HG03025 (cell line): ENCODE measurements around the gene GLTP.

Source experiments
- ATAC-seq: cut with Tn5 transposase; IDR thresholded peaks from one replicate; pipeline ENCODE4 v1.9.1; 2021; ENCODE audit warnings: mild to moderate bottlenecking, moderate library complexity; ENCODE audit not compliant: unreplicated experiment, low FRiP score

Gene GLTP

DNA sequence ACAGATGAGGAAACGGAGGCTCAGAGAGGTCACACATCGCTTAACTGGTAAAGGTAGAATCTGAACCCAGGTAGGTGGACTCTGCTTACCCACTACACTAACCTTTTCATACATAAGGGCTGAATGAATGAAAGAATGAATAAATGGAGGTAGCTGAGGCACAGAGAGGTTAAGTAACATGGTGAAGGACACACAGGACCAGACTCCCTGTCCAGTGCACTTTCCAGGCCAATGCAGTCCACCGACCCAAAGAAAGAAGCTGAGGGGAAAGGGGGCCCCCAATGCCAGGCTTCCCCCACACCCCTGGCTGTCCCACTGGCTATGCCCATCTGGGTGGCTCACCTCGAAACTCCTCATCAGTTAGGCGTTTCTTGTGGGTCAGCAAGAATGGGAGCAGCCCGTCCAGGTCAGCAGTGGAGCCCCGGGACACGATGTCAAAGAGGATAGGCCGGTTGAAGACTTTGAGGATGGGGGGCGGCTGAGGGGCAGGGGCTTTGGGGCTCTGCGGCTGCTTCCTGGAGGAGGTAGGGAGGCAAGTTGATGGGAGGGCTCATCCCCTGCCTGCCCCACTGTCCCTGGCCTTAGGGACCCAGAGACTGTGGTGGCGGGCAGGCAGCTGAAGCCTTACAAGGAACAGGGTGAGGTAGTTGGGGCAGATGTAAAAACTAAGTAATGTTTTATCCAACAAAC lies 72.2 kb downstream of the GLTP start:
- ATAC-seq, result no peak

GRCh38 chr12:109804820-109805761 lies 75.2 kb downstream of the GLTP start:
- no peak for ATAC-seq

DNA sequence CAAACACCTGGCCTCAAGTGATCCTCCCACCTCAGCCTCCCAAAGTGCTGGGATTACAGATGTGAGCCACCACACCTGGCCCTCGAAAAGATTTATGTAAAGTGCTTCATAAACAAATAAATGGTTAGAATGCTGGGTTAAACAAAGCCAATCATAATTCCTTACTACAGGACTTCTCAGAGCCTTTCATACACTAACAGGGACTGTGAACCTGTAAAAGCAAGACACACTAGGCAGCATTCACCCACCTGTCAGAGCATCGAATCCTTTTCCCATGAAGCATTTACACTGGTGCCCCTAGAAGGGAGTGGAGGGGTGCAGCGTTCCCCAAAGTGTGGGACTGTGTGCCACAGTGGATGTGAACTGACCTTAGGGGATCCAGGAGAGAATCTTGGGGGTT lies 76.7 kb downstream of the GLTP start:
- no peak for ATAC-seq

- ATAC-seq, result no peak
Measured at GRCh38 chr12:109802828-109803227, 77.5 kb downstream of the GLTP start.
